Activated CD4-positive, CD25-positive, alpha-beta regulatory T cell (primary cell): Measurements from ENCODE around the gene CAMTA1.

ENCODE experiments used
- DNase-seq, 4 experiments: peaks; one replicate each; lab custom pipeline; 2025; lab: John Stamatoyannopoulos, UW

The CAMTA1 gene

GRCh38 chr1:6979003-6979613 is 193.9 kb downstream of the CAMTA1 start:
- DNase-seq, result no peak

GRCh38 chr1:6981595-6981994 is 196.3 kb downstream of the CAMTA1 start:
- DNase-seq, result no peak

GRCh38 chr1:6982443-6982842 is 197.2 kb downstream of the CAMTA1 start:
- no peak for DNase-seq

GRCh38 chr1:6982860-6983259 is 197.6 kb downstream of the CAMTA1 start:
- no peak for DNase-seq

- no peak for DNase-seq
Measured at GRCh38 chr1:6984536-6984935, 199.3 kb downstream of the CAMTA1 start.

- DNase-seq, result no peak
Measured at GRCh38 chr1:6984986-6985385, 199.7 kb downstream of the CAMTA1 start.

- DNase-seq, result no peak
Measured at GRCh38 chr1:6985549-6986276, 200.5 kb downstream of the CAMTA1 start.

- no peak for DNase-seq
Measured at GRCh38 chr1:6986281-6986680, 201.0 kb downstream of the CAMTA1 start.

- DNase-seq, result no peak
Measured at GRCh38 chr1:6987940-6988339, 202.7 kb downstream of the CAMTA1 start.

GRCh38 chr1:6988796-6989195 is 203.5 kb downstream of the CAMTA1 start:
- no peak for DNase-seq

- no peak for DNase-seq
Measured at GRCh38 chr1:6989212-6990159, 204.2 kb downstream of the CAMTA1 start.

- DNase-seq, result no peak
Measured at GRCh38 chr1:6991266-6991665, 206.0 kb downstream of the CAMTA1 start.

GRCh38 chr1:6995789-6996188 is 210.5 kb downstream of the CAMTA1 start:
- no peak for DNase-seq

- no peak for DNase-seq
Measured at GRCh38 chr1:6996371-6996770, 211.1 kb downstream of the CAMTA1 start.

GRCh38 chr1:6996866-6997265 is 211.6 kb downstream of the CAMTA1 start:
- no peak for DNase-seq

- DNase-seq, result no peak
Measured at GRCh38 chr1:6998267-6998666, 213.0 kb downstream of the CAMTA1 start.

GRCh38 chr1:6999826-7000225 is 214.6 kb downstream of the CAMTA1 start:
- no peak for DNase-seq

GRCh38 chr1:7000720-7001119 is 215.5 kb downstream of the CAMTA1 start:
- no peak for DNase-seq

GRCh38 chr1:7002728-7003127 is 217.5 kb downstream of the CAMTA1 start:
- DNase-seq, result no peak

- no peak for DNase-seq
Measured at GRCh38 chr1:7003676-7004075, 218.4 kb downstream of the CAMTA1 start.

- no peak for DNase-seq
Measured at GRCh38 chr1:7004181-7004580, 218.9 kb downstream of the CAMTA1 start.

GRCh38 chr1:7005762-7006161 is 220.5 kb downstream of the CAMTA1 start:
- DNase-seq, result no peak
